OCI-LY3 (cell line): ENCODE measurements around the gene IFNGR2.

Experiments used
- EZH2phosphoT487 ChIP-seq: fragments of 200-600 bp; shearing (Covaris generic); IDR thresholded peaks from 2 replicates; pipeline ENCODE4 v1.6.1; 2018; ENCODE audit warnings: antibody characterized with exemption, mixed run types, low read depth
- TF ChIP-seq, protein P1 (sequence below): fragments of 200-600, 300-600 bp; sonication (generic); IDR thresholded peaks from 2 replicates; pipeline ENCODE4 v1.5.1; 2014; ENCODE audit warnings: antibody characterized with exemption, low read length, low read depth

DNA sequence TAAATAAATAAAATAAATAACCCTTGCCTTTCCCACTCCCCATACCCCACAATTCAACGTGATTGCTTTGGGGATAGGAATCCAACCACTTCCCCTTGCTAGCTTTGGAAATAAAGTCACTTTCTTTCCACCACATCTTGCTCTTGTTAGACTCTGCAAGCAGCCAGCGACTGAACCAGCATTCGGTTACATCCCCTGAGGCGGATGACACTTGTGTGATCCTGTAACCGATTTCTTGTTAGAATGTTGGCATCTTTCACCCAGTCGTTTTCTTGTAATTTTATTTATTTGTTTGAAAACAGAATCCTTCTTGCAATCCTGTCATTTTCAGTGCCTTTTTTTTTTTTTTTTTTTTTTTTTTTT, 1.6 kb upstream of the IFNGR2 start:
- TF ChIP-seq, protein P1, sequence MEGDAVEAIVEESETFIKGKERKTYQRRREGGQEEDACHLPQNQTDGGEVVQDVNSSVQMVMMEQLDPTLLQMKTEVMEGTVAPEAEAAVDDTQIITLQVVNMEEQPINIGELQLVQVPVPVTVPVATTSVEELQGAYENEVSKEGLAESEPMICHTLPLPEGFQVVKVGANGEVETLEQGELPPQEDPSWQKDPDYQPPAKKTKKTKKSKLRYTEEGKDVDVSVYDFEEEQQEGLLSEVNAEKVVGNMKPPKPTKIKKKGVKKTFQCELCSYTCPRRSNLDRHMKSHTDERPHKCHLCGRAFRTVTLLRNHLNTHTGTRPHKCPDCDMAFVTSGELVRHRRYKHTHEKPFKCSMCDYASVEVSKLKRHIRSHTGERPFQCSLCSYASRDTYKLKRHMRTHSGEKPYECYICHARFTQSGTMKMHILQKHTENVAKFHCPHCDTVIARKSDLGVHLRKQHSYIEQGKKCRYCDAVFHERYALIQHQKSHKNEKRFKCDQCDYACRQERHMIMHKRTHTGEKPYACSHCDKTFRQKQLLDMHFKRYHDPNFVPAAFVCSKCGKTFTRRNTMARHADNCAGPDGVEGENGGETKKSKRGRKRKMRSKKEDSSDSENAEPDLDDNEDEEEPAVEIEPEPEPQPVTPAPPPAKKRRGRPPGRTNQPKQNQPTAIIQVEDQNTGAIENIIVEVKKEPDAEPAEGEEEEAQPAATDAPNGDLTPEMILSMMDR = no peak
- TF ChIP-seq EZH2phosphoT487 = no peak
